ENCODE measurements around the gene ADRA2C.

DNA sequence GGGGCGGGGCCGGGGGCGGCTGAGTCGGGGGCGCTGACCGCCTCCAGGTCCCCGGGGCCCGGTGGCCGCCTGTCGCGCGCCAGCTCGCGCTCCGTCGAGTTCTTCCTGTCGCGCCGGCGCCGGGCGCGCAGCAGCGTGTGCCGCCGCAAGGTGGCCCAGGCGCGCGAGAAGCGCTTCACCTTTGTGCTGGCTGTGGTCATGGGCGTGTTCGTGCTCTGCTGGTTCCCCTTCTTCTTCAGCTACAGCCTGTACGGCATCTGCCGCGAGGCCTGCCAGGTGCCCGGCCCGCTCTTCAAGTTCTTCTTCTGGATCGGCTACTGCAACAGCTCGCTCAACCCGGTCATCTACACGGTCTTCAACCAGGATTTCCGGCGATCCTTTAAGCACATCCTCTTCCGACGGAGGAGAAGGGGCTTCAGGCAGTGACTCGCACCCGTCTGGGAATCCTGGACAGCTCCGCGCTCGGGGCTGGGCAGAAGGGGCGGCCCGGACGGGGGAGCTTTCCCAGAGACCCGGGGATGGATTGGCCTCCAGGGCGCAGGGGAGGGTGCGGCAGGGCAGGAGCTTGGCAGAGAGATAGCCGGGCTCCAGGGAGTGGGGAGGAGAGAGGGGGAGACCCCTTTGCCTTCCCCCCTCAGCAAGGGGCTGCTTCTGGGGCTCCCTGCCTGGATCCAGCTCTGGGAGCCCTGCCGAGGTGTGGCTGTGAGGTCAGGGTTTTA lies 1.5 kb downstream of the ADRA2C start:
- TF ChIP-seq, protein P1, sequence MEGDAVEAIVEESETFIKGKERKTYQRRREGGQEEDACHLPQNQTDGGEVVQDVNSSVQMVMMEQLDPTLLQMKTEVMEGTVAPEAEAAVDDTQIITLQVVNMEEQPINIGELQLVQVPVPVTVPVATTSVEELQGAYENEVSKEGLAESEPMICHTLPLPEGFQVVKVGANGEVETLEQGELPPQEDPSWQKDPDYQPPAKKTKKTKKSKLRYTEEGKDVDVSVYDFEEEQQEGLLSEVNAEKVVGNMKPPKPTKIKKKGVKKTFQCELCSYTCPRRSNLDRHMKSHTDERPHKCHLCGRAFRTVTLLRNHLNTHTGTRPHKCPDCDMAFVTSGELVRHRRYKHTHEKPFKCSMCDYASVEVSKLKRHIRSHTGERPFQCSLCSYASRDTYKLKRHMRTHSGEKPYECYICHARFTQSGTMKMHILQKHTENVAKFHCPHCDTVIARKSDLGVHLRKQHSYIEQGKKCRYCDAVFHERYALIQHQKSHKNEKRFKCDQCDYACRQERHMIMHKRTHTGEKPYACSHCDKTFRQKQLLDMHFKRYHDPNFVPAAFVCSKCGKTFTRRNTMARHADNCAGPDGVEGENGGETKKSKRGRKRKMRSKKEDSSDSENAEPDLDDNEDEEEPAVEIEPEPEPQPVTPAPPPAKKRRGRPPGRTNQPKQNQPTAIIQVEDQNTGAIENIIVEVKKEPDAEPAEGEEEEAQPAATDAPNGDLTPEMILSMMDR (IDR thresholded peaks at IDR 0.05; ENCODE audit: borderline replicate concordance, extremely low read depth, low read length, poor library complexity, severe bottlenecking), result no peak
- no peak for TF ChIP-seq EZH2 (IDR thresholded peaks at IDR 0.05; ENCODE audit: borderline replicate concordance, low read depth, low read length, severe bottlenecking)
